T-helper 1 cell treated with Interleukin-12 subunit alpha and Interleukin-12 subunit beta and Interleukin-4 antibody, amounts not matched to agents 30 μg/mL and 1 μg/mL, for 36 hours (primary cell): Measurements from ENCODE around the gene SPATS2L.

Source experiments
- H3K27ac Mint-ChIP-seq: one replicate; pipeline ENCODE4 v1.8.0; 2021; ENCODE audit warnings: mild to moderate bottlenecking, mixed read lengths
- H3K27me3 Mint-ChIP-seq: one replicate; pipeline ENCODE4 v1.8.0; 2021; ENCODE audit warnings: low read depth, mixed read lengths
- H3K36me3 Mint-ChIP-seq: one replicate; pipeline ENCODE4 v1.8.0; 2021; ENCODE audit warnings: low read depth, mixed read lengths
- H3K4me1 Mint-ChIP-seq: one replicate; pipeline ENCODE4 v1.8.0; 2021; ENCODE audit warnings: low read depth, mixed read lengths
- H3K4me3 Mint-ChIP-seq: one replicate; pipeline ENCODE4 v1.8.0; 2021; ENCODE audit warnings: mild to moderate bottlenecking, moderate library complexity, mixed read lengths
- H3K9me3 Mint-ChIP-seq: one replicate; pipeline ENCODE4 v1.8.0; 2021; ENCODE audit warnings: mixed read lengths

The SPATS2L gene, protein sequence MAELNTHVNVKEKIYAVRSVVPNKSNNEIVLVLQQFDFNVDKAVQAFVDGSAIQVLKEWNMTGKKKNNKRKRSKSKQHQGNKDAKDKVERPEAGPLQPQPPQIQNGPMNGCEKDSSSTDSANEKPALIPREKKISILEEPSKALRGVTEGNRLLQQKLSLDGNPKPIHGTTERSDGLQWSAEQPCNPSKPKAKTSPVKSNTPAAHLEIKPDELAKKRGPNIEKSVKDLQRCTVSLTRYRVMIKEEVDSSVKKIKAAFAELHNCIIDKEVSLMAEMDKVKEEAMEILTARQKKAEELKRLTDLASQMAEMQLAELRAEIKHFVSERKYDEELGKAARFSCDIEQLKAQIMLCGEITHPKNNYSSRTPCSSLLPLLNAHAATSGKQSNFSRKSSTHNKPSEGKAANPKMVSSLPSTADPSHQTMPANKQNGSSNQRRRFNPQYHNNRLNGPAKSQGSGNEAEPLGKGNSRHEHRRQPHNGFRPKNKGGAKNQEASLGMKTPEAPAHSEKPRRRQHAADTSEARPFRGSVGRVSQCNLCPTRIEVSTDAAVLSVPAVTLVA

DNA sequence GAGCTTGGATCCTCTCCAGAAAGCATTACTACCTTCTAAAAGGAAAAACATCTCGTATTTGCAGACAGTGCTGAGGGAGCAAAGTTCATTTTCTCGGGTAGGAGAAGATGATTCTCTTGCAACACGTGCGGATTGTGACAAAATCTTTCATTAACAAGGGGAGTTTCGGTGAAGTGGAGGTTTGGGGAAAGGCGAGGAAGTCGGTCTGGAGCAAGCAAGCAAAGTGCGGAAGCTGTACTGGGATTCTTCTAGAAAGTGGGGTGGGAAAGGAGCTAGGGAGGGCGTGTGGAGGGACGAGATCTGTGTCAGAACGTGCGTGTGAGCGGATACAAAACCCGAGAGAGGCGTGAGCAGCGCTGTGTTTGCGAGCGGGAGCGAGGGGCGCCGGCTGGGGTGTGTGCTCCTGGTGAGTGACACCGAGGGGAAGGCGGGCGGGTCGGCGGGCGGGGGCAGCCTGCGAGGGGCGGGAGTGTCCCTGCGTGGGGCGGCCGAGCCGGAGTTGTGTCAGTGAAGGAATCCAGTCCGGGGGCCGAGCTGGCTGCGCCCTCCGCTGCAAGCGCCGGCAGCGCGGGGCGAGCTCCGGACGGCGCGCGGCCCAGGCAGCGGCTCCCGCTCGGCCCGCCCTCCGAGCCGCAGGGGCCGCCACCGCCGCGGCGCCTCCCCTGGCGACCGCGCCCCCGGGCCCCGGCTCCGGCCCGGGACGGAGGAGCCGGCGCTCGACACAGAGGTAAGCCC, at the start of gene SPATS2L:
TSS of gene SPATS2L (plus strand) at position 498 of the 735 bp plus-strand sequence. CDS start 82,552 bp downstream, outside the sequence.
- H3K27me3 Mint-ChIP-seq = peaks cover 21% of the 10 kb centered on the region

DNA sequence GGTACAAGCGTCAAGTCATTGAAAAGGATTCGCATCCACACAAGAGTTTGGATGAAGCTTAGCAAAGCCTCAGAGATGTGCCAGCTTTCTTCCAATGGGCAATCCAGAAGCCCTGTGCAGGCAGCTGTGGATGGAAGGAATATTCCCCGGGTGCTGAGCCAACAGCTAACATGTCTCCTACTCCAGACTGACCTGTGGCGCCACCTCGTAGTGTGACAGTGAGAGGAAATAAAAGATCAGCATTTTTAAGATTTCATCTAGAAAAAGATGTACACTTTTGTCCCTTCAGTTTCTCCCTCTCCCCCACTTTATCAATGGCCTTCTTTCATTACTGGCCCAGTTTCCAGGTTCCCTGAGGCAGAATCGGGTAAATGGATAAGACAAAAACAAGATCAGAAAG, 48.9 kb upstream of the SPATS2L start:
- Mint-ChIP-seq H3K27ac (no peak overlapping the region), H3K4me1 (no peaks in the 10 kb centered on the region), H3K36me3 (no peaks in the 10 kb centered on the region), H3K4me3 (no peak overlapping the region), H3K9me3 (no peaks in the 10 kb centered on the region), H3K27me3 (peaks cover 17% of the 10 kb centered on the region)

More for the DNA sequence above, at the start of gene SPATS2L:
- peak within 1 kb of the TSS; percentile 87 for H3K27ac Mint-ChIP-seq
- H3K4me1 Mint-ChIP-seq = peaks cover 16% of the 10 kb centered on the region
- peak within 1 kb of the TSS; percentile 90 for H3K4me3 Mint-ChIP-seq
- no peaks in the 10 kb centered on the region for H3K36me3 Mint-ChIP-seq
- H3K9me3 Mint-ChIP-seq = no peaks in the 10 kb centered on the region

DNA sequence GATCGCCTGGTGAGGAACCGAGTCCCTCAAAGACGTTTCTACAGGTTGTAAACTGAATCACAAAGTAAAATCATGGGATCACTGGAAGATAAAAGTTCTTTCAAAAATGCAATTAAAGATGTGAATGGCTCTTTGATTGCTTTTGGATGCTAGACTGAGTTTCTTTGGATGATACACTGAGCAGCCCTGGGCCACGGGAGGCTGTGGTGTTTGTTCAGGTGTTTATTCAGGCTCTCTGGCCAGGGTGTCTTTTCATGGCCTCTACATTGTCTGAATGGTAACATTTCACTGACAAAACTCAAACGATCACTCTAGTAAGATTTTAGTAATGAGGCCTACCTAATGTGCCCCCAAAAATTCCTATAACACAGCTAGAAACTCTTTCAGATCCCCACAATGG, 48.4 kb upstream of the SPATS2L start:
- no peak overlapping the region for H3K27ac Mint-ChIP-seq
- no peaks in the 10 kb centered on the region for H3K9me3 Mint-ChIP-seq
- no peak overlapping the region for H3K4me3 Mint-ChIP-seq
- H3K36me3 Mint-ChIP-seq = no peaks in the 10 kb centered on the region
- no peaks in the 10 kb centered on the region for H3K4me1 Mint-ChIP-seq
- peaks cover 13% of the 10 kb centered on the region for H3K27me3 Mint-ChIP-seq

DNA sequence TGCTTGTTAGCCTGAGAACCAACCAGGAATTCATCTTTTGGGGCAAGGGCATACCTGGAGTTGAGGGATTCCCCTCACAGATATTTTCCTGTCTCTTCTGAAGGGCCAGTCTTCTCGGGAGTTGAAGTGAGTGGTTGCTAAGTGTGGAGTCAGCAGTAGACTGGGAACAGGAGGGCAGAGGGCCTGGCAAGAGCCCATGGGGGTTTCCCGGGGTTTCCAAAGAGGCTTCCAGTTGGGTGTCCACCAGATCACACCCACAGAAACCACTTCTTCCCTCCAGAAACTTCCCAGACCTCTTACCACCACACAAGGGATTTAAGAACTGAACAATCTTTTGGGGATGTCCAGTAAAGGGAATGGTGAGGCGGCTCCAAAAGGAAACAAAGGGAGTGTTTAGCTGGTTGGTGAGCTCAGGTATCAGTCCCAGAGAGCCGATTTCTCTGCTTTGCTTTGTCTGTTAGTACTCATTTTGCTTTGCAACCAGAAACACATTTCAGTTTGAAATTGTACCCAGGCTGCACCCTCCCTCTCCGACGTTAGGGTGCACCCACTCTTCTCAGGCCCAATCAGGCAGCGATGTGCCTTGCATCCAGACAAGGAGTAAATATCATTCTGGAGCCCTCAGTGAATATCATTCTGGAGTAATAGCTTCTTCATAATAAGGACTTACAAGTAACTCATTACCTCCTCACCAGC, 47.5 kb upstream of the SPATS2L start:
- H3K9me3 Mint-ChIP-seq = no peaks in the 10 kb centered on the region
- H3K27ac Mint-ChIP-seq = no peak overlapping the region
- peaks cover 13% of the 10 kb centered on the region for H3K27me3 Mint-ChIP-seq
- no peaks in the 10 kb centered on the region for H3K36me3 Mint-ChIP-seq
- no peaks in the 10 kb centered on the region for H3K4me1 Mint-ChIP-seq
- H3K4me3 Mint-ChIP-seq = no peak overlapping the region

DNA sequence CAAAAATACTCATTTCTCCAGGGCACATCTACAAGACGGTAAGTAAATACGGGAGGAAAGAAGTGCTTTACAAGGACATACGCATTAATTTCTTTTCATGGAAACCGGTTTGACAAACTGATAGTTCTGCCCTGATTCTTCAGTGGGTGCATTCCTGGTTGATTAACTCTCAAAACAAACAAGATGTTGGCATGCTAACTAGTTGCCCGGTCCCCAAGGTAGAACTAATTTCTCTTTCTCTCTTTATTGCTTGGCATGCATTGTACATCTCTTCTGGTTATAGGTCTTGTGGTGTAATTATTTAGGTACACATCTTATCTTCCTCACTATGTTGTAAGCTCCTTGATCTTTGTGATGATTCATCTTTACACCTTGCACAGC, 46.9 kb upstream of the SPATS2L start:
- Mint-ChIP-seq H3K9me3 (no peaks in the 10 kb centered on the region), H3K27me3 (peaks cover 13% of the 10 kb centered on the region), H3K27ac (no peak overlapping the region), H3K36me3 (no peaks in the 10 kb centered on the region), H3K4me1 (no peaks in the 10 kb centered on the region), H3K4me3 (no peak overlapping the region)

DNA sequence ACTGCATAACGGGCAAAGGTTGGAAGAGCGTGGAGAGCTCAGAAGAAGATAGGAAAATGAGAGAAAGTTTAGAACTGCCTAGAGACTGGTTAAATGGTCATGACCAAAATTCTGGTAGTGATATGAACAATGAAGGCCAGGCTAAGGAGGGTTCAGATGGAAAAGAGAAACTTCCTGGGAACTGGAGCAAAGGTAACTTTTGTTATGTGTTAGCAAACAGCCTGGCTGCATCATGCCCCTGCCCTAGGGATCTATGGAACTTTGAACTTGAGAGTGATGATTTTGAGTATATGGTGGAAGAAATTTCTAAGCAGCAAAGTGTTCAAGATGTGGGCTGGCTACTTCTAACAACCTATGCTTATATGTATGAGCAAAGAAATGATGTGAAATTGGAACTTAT, 44.4 kb upstream of the SPATS2L start:
- Mint-ChIP-seq H3K27ac (no peak overlapping the region), H3K27me3 (peaks cover 20% of the 10 kb centered on the region), H3K36me3 (no peaks in the 10 kb centered on the region), H3K4me3 (no peak overlapping the region), H3K9me3 (no peaks in the 10 kb centered on the region), H3K4me1 (no peaks in the 10 kb centered on the region)

DNA sequence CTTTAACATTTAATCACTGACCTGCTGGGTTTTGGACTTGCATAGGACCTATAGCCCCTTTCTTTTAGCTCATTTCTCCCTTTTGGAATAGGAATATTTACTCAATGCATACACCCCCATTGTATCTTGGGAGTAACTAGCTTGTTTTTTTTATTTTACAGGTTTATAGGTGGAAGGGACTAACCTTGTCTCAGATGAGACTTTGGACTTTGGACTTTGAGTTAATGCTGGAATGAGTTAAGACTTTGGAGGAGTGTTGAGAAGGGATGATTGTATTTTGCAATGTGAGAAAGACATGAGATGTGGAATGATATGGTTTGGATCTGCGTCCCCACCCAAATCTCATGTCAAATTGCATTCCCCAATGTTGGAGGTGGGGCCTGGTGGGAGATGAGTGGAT, 43.2 kb upstream of the SPATS2L start:
- H3K9me3 Mint-ChIP-seq = no peaks in the 10 kb centered on the region
- no peaks in the 10 kb centered on the region for H3K36me3 Mint-ChIP-seq
- H3K4me1 Mint-ChIP-seq = no peaks in the 10 kb centered on the region
- peaks cover 20% of the 10 kb centered on the region for H3K27me3 Mint-ChIP-seq
- no peak overlapping the region for H3K4me3 Mint-ChIP-seq
- no peak overlapping the region for H3K27ac Mint-ChIP-seq

DNA sequence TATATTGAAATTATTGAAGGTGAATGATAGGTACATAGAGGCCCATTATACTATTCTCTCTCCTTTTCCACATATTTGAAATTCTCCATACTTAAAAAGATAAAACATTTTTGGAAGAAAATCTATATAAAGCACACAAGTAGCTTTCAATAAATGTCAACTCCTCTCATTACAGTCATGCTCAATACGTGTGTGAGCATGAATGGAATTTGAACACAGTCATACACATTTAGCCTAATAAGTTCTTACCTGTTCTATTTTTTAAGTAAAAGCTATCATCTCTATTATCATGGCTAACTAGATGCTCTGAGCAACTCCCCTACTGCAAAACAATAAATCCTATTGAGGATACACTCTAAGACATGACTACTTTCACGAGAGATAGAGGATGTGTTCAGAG, 41.9 kb upstream of the SPATS2L start:
- Mint-ChIP-seq H3K9me3 (no peaks in the 10 kb centered on the region), H3K4me1 (no peaks in the 10 kb centered on the region), H3K4me3 (no peak overlapping the region), H3K27ac (no peak overlapping the region), H3K27me3 (peaks cover 20% of the 10 kb centered on the region), H3K36me3 (no peaks in the 10 kb centered on the region)

DNA sequence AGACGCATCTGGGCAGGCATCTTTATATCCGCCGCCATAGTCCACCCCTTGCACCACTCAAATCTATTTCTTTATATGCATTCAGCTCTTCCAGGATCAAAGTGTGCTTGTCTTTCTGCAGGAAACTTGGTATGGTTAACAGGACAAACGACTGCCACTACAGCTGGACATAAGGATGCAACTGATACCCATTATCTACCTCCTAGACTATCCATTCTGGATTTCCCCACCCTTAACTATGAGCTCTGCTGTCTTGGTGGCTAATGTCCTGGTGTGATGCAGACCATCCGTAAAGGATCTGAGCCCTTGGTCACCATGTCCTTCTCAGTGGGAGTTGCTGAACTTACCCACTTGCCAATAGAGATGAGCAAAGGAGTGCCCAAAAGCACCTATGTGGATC, 40.1 kb upstream of the SPATS2L start:
- no peaks in the 10 kb centered on the region for H3K4me1 Mint-ChIP-seq
- H3K4me3 Mint-ChIP-seq = no peak overlapping the region
- H3K27me3 Mint-ChIP-seq = peaks cover 15% of the 10 kb centered on the region
- H3K9me3 Mint-ChIP-seq = no peaks in the 10 kb centered on the region
- no peaks in the 10 kb centered on the region for H3K36me3 Mint-ChIP-seq
- H3K27ac Mint-ChIP-seq = no peak overlapping the region

DNA sequence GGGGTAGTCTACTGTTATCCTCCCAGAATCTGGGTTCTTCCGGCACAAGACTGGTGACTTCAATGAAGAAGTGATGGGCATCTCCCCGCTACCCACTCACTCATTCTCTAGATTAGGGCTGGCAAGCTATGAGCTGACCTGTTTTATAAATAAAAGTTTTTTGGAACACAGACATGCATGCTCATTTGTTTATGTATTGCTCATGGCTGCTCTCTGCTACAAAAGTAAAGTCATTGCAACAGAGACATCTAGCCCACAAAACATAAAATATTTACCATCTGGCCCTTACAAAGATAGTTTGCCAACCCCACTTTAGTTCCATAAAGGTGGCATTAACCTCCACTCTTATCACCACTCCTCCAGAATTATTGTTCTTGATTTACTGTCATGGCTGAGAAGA, 39.1 kb upstream of the SPATS2L start:
- Mint-ChIP-seq H3K27me3 (peaks cover 11% of the 10 kb centered on the region), H3K9me3 (no peaks in the 10 kb centered on the region), H3K4me1 (no peaks in the 10 kb centered on the region), H3K36me3 (no peaks in the 10 kb centered on the region), H3K27ac (no peak overlapping the region), H3K4me3 (no peak overlapping the region)

DNA sequence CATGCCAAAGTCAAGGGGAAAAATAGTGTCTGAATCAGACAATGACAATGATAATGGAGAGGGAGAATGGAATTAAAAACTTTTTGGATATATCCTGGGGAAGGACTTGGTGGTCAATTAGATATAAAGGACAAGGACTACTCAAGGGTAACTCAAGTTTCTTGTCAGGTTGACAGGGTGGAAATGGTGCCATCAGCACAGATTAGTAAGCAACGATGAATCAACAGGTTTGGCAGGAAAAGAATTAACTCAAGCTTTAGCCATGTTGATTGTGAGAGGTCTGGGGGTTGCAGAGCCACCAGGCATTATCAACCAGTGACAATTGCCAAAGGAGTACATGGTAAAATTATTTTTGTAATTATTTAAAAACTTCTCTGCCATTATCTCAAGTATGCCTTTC, 35.8 kb upstream of the SPATS2L start:
- Mint-ChIP-seq H3K27ac (no peak overlapping the region), H3K9me3 (no peaks in the 10 kb centered on the region), H3K36me3 (no peaks in the 10 kb centered on the region), H3K4me1 (no peaks in the 10 kb centered on the region), H3K4me3 (no peak overlapping the region), H3K27me3 (peaks cover 8% of the 10 kb centered on the region)

DNA sequence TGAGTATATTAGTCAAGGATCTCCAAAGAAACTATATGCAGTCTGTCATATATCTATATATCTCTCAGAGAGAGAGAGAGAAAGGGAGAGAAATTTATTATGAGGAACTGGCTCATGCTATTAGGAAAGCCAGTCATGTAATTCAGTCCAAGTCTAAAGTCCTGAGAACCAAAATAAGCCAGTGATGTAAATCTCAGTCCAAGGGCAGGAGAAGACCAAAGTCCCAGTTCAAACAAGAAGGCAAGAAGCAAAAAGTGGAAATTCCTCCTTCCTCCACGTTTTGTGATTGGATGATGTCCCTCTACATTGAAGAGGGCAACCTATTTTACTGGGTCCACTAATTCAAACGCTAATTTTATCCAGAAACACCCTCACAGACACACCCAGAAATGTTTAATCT, 34.2 kb upstream of the SPATS2L start:
- H3K9me3 Mint-ChIP-seq = no peaks in the 10 kb centered on the region
- H3K4me3 Mint-ChIP-seq = no peak overlapping the region
- H3K36me3 Mint-ChIP-seq = no peaks in the 10 kb centered on the region
- H3K4me1 Mint-ChIP-seq = no peaks in the 10 kb centered on the region
- H3K27ac Mint-ChIP-seq = no peak overlapping the region
- H3K27me3 Mint-ChIP-seq = peaks cover 16% of the 10 kb centered on the region

DNA sequence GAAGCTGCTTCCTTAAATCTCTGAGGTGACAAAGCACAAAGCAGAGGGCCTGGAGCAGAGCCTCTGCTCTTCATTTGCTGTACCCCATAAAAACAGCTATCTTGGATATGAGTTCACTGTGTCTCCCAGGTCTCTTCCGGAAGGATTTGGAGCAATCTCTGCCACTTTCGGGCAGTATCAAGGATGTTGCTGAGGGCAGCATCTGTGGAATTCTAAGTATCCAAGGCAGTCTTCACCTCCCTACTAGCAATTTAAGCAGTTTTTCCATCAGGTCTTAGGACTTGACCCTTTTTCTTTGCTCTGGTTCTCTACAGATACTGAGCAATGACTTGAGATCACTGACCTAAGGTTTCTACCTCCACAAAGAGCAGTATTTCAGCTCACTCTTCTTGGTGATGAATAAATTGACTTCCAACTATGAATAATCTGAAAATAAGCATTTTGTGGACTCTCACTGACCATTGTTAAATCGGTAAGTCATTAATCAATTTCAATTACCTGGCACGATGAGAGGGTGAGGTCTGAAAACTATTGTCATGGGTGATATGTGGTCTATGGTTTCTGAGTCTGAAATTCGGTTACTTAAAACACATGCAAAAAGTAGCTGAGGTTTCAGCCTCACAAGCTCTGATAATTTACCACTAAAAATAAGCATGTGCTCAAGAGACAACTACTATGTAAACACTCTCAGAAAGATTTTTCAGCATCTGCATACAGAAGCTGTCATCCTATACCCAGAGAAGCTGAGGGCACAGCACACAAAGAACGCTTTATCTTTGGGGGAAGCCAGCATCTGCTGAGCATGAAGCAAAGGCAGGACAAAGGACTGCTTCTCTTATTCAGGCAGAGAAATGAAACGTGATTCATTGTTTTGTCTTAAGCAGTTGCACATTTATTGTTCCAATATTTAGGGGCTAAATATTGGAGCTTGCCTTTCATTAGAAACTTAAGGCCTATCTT, 32.1 kb upstream of the SPATS2L start:
- H3K4me1 Mint-ChIP-seq = no peaks in the 10 kb centered on the region
- no peaks in the 10 kb centered on the region for H3K9me3 Mint-ChIP-seq
- peaks cover 22% of the 10 kb centered on the region for H3K27me3 Mint-ChIP-seq
- no peak overlapping the region for H3K4me3 Mint-ChIP-seq
- H3K27ac Mint-ChIP-seq = no peak overlapping the region
- no peaks in the 10 kb centered on the region for H3K36me3 Mint-ChIP-seq
